NCI-H345 treated with DMSO at 0.1 percent for 48 hours (cell line): ENCODE measurements around the gene AARS2.
"Not testable (repeated sequence)": the region's sequence is repeated elsewhere in the genome, so short reads cannot be mapped to it uniquely, and the experiment has no call there.

ENCODE experiments used
- DNase-seq: peaks from one replicate; lab custom pipeline; 2025; ENCODE audit not compliant: unreplicated experiment; lab: John Stamatoyannopoulos, UW

Gene AARS2

GRCh38 chr6:44332585-44332984 lies 19.4 kb upstream of the AARS2 start:
- no peak for DNase-seq

GRCh38 chr6:44329858-44330257 lies 16.7 kb upstream of the AARS2 start:
- no peak for DNase-seq

GRCh38 chr6:44328203-44328602 lies 15.1 kb upstream of the AARS2 start:
- DNase-seq, result not testable (repeated sequence)

GRCh38 chr6:44327760-44328159 lies 14.6 kb upstream of the AARS2 start:
- DNase-seq, result no peak

- no peak for DNase-seq
These were observed 13.9 kb upstream of the AARS2 start for GRCh38 chr6:44327096-44327495.

- DNase-seq, result no peak
These were observed 8.1 kb upstream of the AARS2 start for GRCh38 chr6:44321210-44321609.

- not testable (repeated sequence) for DNase-seq
These were observed 4.0 kb upstream of the AARS2 start for GRCh38 chr6:44317136-44317631.

- DNase-seq, result no peak
These were observed 3.3 kb upstream of the AARS2 start for GRCh38 chr6:44316481-44316880.

- DNase-seq, result no peak
These were observed 2.8 kb upstream of the AARS2 start for GRCh38 chr6:44315951-44316350.

- no peak for DNase-seq
These were observed 2.4 kb upstream of the AARS2 start for GRCh38 chr6:44315516-44315915.

GRCh38 chr6:44314657-44315056 lies 1.5 kb upstream of the AARS2 start:
- DNase-seq, result not testable (repeated sequence)

GRCh38 chr6:44311767-44312166 lies 1.4 kb downstream of the AARS2 start:
- DNase-seq, result no peak

GRCh38 chr6:44311304-44311703 lies 1.8 kb downstream of the AARS2 start:
- DNase-seq, result no peak

GRCh38 chr6:44310241-44310640 lies 2.9 kb downstream of the AARS2 start:
- no peak for DNase-seq

GRCh38 chr6:44309631-44310030 lies 3.5 kb downstream of the AARS2 start:
- DNase-seq, result no peak

GRCh38 chr6:44309092-44309491 lies 4.1 kb downstream of the AARS2 start:
- DNase-seq, result no peak

- no peak for DNase-seq
These were observed 5.9 kb downstream of the AARS2 start for GRCh38 chr6:44307217-44307616.

- DNase-seq, result no peak
These were observed 6.4 kb downstream of the AARS2 start for GRCh38 chr6:44306710-44307109.

- DNase-seq, result no peak
These were observed 7.9 kb downstream of the AARS2 start for GRCh38 chr6:44305200-44305725.

GRCh38 chr6:44304282-44305199 lies 8.6 kb downstream of the AARS2 start:
- no peak for DNase-seq

GRCh38 chr6:44303842-44304241 lies 9.3 kb downstream of the AARS2 start:
- no peak for DNase-seq

GRCh38 chr6:44302856-44303255 lies 10.3 kb downstream of the AARS2 start:
- DNase-seq, result no peak
